GM12878 (cell line): ENCODE results near the gene SLC5A2. TPM values are rescaled to one million over a fixed set of nuclear protein-coding genes. Genes with fewer than 3 reads are reported as not detected.

ENCODE experiments used
- BMI1 ChIP-seq: fragments of 450-650 bp; IDR thresholded peaks from 2 replicates; pipeline ENCODE4 v1.6.1; 2016; ENCODE audit warnings: mild to moderate bottlenecking, moderate library complexity, borderline replicate concordance
- CBFB ChIP-seq: IDR thresholded peaks from 2 replicates; pipeline ENCODE4 v1.6.1; 2016; ENCODE audit warnings: antibody characterized with exemption, low read depth
- EED ChIP-seq: sonication (generic); IDR thresholded peaks from 2 replicates; pipeline ENCODE4 v1.6.1; 2016; ENCODE audit warnings: antibody characterized with exemption, low read depth
- HDGF ChIP-seq: fragments of 450-650 bp; IDR thresholded peaks from 2 replicates; pipeline ENCODE4 v1.6.1; 2016; ENCODE audit warnings: antibody characterized with exemption
- MYC ChIP-seq: IDR thresholded peaks from 2 replicates; pipeline ENCODE4 v1.6.1; 2011; ENCODE audit warnings: mild to moderate bottlenecking, low read length, moderate library complexity, inconsistent platforms; ENCODE audit not compliant: insufficient read depth, insufficient replicate concordance, insufficient read length, severe bottlenecking
- NR2C2 ChIP-seq: IDR thresholded peaks from 2 replicates; pipeline ENCODE4 v1.6.1; 2011; ENCODE audit warnings: borderline replicate concordance, low read depth; ENCODE audit not compliant: control insufficient read depth, insufficient read length
- POLR2AphosphoS5 ChIP-seq: IDR thresholded peaks from 2 replicates; pipeline ENCODE4 v1.6.1; 2011; ENCODE audit warnings: mild to moderate bottlenecking, low read length, inconsistent platforms
- SIN3A ChIP-seq: IDR thresholded peaks from 2 replicates; pipeline ENCODE4 v1.6.1; 2012; ENCODE audit warnings: low read depth, low read length, improper control_type of control experiment
- TCF12 ChIP-seq: IDR thresholded peaks from 2 replicates; pipeline ENCODE4 v1.6.1; 2011; ENCODE audit warnings: low read depth, mild to moderate bottlenecking, low read length
- YY1 ChIP-seq: IDR thresholded peaks from 2 replicates; pipeline ENCODE4 v1.6.1; 2011; ENCODE audit warnings: low read depth, mild to moderate bottlenecking, low read length
- polyA plus RNA-seq, 11 experiments: library from polyadenylated mRNA; depleted of rRNA in 4 of 11; unstranded in 6 of 11; stranded (reverse) in 5 of 11; fragments of >200 nt; fragmentation: Nextera tagmentation in 4 of 11; fragmentation: Illumina TruSeq in 1 of 11; extraction: Ambion mirVana in 4 of 11; extraction: Trizol in 1 of 11; gene quantifications; 1 replicate in 1 of 11; 2 replicates in 10 of 11; pipeline versions ENCODE4 v1.2.1 to v1.2.3, GENCODE V29; 2011 to 2016; ENCODE audit warnings: inconsistent platforms in 2 of 11, missing spikeins in 2 of 11, low read depth in 1 of 11
- total RNA-seq, 4 experiments: library from RNA; depleted of rRNA in 3 of 4; stranded (reverse); fragments of >200 nt in 3 of 4; fragmentation: Illumina TruSeq in 1 of 4; extraction: Trizol in 1 of 4; gene quantifications; 2 replicates each; pipeline versions ENCODE4 v1.2.1 to v1.2.3, GENCODE V29; 2013 to 2021
- TF ChIP-seq, protein P1 (sequence below): fragments of 450-650 bp; IDR thresholded peaks from 2 replicates; pipeline ENCODE4 v1.6.1; 2017; ENCODE audit warnings: antibody characterized with exemption, mild to moderate bottlenecking, moderate library complexity

Gene SLC5A2
- total and polyA plus RNA-seq, 10 of the 15 experiments (the other 5 are each of a cell fraction or from before 2014, with no cell fraction given), result 3.6 to 4.8 (median 4.4) TPM; not detected in 6

GRCh38 chr16:31458073-31458843 lies 24.7 kb upstream of the SLC5A2 start (continued):
- TF ChIP-seq, protein P1, sequence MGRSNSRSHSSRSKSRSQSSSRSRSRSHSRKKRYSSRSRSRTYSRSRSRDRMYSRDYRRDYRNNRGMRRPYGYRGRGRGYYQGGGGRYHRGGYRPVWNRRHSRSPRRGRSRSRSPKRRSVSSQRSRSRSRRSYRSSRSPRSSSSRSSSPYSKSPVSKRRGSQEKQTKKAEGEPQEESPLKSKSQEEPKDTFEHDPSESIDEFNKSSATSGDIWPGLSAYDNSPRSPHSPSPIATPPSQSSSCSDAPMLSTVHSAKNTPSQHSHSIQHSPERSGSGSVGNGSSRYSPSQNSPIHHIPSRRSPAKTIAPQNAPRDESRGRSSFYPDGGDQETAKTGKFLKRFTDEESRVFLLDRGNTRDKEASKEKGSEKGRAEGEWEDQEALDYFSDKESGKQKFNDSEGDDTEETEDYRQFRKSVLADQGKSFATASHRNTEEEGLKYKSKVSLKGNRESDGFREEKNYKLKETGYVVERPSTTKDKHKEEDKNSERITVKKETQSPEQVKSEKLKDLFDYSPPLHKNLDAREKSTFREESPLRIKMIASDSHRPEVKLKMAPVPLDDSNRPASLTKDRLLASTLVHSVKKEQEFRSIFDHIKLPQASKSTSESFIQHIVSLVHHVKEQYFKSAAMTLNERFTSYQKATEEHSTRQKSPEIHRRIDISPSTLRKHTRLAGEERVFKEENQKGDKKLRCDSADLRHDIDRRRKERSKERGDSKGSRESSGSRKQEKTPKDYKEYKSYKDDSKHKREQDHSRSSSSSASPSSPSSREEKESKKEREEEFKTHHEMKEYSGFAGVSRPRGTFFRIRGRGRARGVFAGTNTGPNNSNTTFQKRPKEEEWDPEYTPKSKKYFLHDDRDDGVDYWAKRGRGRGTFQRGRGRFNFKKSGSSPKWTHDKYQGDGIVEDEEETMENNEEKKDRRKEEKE, result 0 out of 2 replicates have a peak, but pooled peaks have one; percentile 16
- TF ChIP-seq NR2C2 (no peak), TCF12 (0 out of 2 replicates have a peak, but pooled peaks have one; percentile 21), POLR2AphosphoS5 (peak; percentile 79), SIN3A (peak; percentile 23; the same call in 1 of the 2 replicates), BMI1 (no peak), EED (peak; percentile 23; the same call in 1 of the 2 replicates), MYC (no peak), HDGF (peak; percentile 41; the same call in 1 of the 2 replicates), CBFB (0 out of 2 replicates have a peak, but pooled peaks have one; percentile 35), YY1 (no peak)
- TF ChIP-seq, all 136 proteins: peak for 20
